Smooth muscle cell (in vitro differentiated cells): ENCODE data around the gene CYB5D1. TPM values are rescaled to one million over a fixed set of nuclear protein-coding genes. Genes with fewer than 3 reads are reported as not detected.

Experiments used
- DNase-seq: peaks from one replicate; lab custom pipeline; 2025; ENCODE audit not compliant: unreplicated experiment; lab: John Stamatoyannopoulos, UW
- H2AFZ ChIP-seq: fragments of 200-600 bp; sonication (generic); 2 replicates; pipeline ENCODE4 v1.6.0; 2016; ENCODE audit warnings: antibody characterized with exemption, low read depth, mild to moderate bottlenecking
- H3F3A ChIP-seq: fragments of 200-600 bp; sonication (generic); 2 replicates; pipeline ENCODE4 v1.6.0; 2017; ENCODE audit warnings: antibody characterized with exemption, low read depth
- H3K27ac ChIP-seq: fragments of 200-600 bp; sonication (generic); 2 replicates; pipeline ENCODE4 v1.5.1; 2016; ENCODE audit warnings: low read depth, mild to moderate bottlenecking
- H3K27me3 ChIP-seq: fragments of 200-600 bp; sonication (generic); 2 replicates; pipeline ENCODE4 v1.6.1; 2016; ENCODE audit warnings: low read depth, mild to moderate bottlenecking
- H3K36me3 ChIP-seq: fragments of 200-600 bp; sonication (generic); 2 replicates; pipeline ENCODE4 v1.5.1; 2016; ENCODE audit warnings: low read depth
- H3K4me1 ChIP-seq: fragments of 200-600 bp; sonication (generic); 2 replicates; pipeline ENCODE4 v1.5.1; 2016; ENCODE audit warnings: low read depth
- H3K4me2 ChIP-seq: fragments of 200-600 bp; sonication (generic); 2 replicates; pipeline ENCODE4 v1.6.0; 2016; ENCODE audit warnings: mild to moderate bottlenecking
- H3K4me3 ChIP-seq: fragments of 200-600 bp; sonication (generic); 2 replicates; pipeline ENCODE4 v1.5.1; 2016; ENCODE audit warnings: mild to moderate bottlenecking
- H3K79me2 ChIP-seq: fragments of 200-600 bp; sonication (generic); 2 replicates; pipeline ENCODE4 v1.6.0; 2016; ENCODE audit warnings: low read depth, mild to moderate bottlenecking
- H3K9ac ChIP-seq: fragments of 200-600 bp; sonication (generic); 2 replicates; pipeline ENCODE4 v1.6.0; 2016; ENCODE audit warnings: low read depth
- H3K9me3 ChIP-seq: fragments of 200-600 bp; sonication (generic); replicated peaks from 2 replicates; pipeline ENCODE4 v1.5.1; 2016; ENCODE audit warnings: low read depth
- H4K20me1 ChIP-seq: fragments of 200-600 bp; sonication (generic); 2 replicates; pipeline ENCODE4 v1.6.0; 2016; ENCODE audit warnings: low read depth
- WGBS: methylation state at CpG from one replicate; pipeline ENCODE4 v1.1.7; 2016; ENCODE audit warnings: low lambda C conversion rate; 5-methylcytosine and 5-hydroxymethylcytosine counted together
- polyA plus RNA-seq: library from polyadenylated mRNA; unstranded; fragments of >200 nt; fragmentation: Nextera tagmentation; extraction: Ambion mirVana; gene quantifications from 2 replicates; pipeline ENCODE4 v1.2.1, GENCODE V29; 2016
- total RNA-seq: library from RNA; depleted of rRNA; stranded (reverse); fragments of >200 nt; gene quantifications from 2 replicates; pipeline ENCODE4 v1.2.3, GENCODE V29; 2014
- TF ChIP-seq, protein P1 (sequence below): fragments of 200-600 bp; sonication (generic); IDR thresholded peaks from 2 replicates; pipeline ENCODE4 v1.5.1; 2017; ENCODE audit warnings: borderline replicate concordance, mild to moderate bottlenecking, antibody characterized with exemption; ENCODE audit not compliant: insufficient read depth, poor library complexity, severe bottlenecking

The CYB5D1 gene
- total and polyA plus RNA-seq, 2 experiments from 2014 or later: 6.6 to 9.3 TPM

DNA sequence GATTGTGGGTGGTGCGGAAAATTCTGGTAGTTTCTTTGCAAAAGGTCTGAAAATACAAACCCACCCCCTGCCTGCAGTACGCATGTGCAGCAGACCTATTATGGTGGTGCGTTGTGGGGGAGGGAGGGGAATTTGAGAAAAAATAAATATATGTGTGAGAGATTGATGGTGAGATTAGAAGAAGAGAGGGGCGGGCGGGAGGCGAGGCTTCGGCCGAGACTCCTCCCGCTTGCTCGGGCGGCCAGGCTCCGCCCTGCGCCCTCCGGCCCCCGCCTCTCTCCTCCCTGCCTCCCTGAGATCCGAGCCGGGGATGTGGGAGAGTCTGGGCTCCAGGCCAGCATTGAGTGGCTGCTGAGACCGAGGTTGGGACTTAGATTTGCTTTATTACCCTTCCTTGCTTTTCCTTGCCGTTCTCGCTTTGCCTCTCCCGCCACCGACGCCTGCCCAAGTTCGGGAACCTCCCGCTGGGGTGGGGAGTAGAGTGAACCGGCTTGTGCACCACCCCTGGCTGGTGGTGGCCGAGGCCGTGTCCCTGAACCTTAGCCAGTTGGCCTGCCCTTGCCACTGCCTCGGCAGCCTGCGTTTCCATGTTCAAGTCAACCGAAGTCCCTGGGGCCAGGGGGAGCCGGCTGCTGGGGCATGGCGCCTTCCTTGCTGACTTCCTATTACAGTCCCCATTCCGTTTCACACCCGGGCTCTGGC lies 29.8 kb downstream of the CYB5D1 start:
- Histone ChIP-seq H3K4me1 (peaks cover 51% of the 10 kb centered on the region), H3K4me2 (peak overlapping the region; percentile 100), H3K9me3 (no peaks in the 10 kb centered on the region), H4K20me1 (no peaks in the 10 kb centered on the region), H3K36me3 (no peaks in the 10 kb centered on the region), H3K4me3 (peak overlapping the region; percentile 87), H3K79me2 (peaks cover 15% of the 10 kb centered on the region), H3K27ac (peak overlapping the region; percentile 88), H3K9ac (peak overlapping the region; percentile 60), H3K27me3 (no peaks in the 10 kb centered on the region), H2AFZ (peak overlapping the region; percentile 42), H3F3A (peaks cover 17% of the 10 kb centered on the region)
- WGBS: under 1% methylated on average over 29 of the region's 35 CpGs
- peak; percentile 76 for DNase-seq
- TF ChIP-seq, protein P1, sequence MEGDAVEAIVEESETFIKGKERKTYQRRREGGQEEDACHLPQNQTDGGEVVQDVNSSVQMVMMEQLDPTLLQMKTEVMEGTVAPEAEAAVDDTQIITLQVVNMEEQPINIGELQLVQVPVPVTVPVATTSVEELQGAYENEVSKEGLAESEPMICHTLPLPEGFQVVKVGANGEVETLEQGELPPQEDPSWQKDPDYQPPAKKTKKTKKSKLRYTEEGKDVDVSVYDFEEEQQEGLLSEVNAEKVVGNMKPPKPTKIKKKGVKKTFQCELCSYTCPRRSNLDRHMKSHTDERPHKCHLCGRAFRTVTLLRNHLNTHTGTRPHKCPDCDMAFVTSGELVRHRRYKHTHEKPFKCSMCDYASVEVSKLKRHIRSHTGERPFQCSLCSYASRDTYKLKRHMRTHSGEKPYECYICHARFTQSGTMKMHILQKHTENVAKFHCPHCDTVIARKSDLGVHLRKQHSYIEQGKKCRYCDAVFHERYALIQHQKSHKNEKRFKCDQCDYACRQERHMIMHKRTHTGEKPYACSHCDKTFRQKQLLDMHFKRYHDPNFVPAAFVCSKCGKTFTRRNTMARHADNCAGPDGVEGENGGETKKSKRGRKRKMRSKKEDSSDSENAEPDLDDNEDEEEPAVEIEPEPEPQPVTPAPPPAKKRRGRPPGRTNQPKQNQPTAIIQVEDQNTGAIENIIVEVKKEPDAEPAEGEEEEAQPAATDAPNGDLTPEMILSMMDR: no peak

DNA sequence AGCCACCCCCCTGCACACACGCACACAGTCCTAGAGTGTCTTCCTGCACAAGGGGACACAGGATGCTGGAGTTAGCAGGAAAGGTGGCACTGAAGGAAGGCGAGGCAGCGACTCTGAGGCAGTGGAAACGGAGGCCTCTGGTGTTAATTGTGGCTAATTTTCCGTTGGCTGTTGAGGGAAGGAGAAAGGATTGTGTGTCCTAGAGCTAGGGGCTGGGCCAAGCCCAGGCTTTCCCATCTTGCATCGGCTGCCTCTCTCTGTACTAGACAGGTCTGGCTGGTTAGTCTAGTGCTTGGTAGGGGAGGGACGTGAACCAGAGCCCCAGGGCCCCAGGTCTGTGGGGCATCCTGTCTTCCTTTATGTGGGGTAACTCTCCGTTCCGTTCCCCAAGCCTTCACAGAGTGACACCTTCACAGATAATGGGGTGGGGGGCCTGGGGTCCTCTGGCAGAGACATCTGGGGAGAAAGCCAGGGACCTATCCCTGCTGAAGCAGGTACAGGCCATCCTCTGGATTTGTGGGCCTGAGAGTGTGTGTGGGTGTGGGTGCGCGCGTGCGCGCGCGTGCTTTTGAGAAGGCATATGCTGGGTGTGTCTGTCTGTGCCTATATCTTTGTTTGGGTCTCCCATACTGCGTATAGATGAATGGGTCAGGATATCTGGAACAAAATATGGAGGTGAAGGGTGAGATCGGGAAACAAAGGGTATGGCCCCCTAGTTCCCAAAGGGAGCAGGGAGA lies 30.5 kb downstream of the CYB5D1 start, which contains the start of gene CHD3:
Gene CHD3, plus strand, starts transcription at position 606 of the 737 bp plus-strand sequence. CDS start 212 bp downstream, outside the sequence.
- Histone ChIP-seq H2AFZ (peak within 1 kb of the TSS; percentile 42), H3K27ac (peak within 1 kb of the TSS; percentile 88), H3K4me3 (peak within 1 kb of the TSS; percentile 87), H3K9me3 (no peaks in the 10 kb centered on the region), H4K20me1 (no peaks in the 10 kb centered on the region), H3K36me3 (no peaks in the 10 kb centered on the region), H3K4me2 (peak within 1 kb of the TSS; percentile 100), H3K27me3 (no peaks in the 10 kb centered on the region), H3K4me1 (peaks cover 49% of the 10 kb centered on the region), H3F3A (peaks cover 17% of the 10 kb centered on the region), H3K79me2 (peaks cover 15% of the 10 kb centered on the region), H3K9ac (peak within 1 kb of the TSS; percentile 60)
- 52% methylated on average over 18 of the region's 18 CpGs for WGBS
- TF ChIP-seq, protein P1: no peak
- DNase-seq: no peak

DNA sequence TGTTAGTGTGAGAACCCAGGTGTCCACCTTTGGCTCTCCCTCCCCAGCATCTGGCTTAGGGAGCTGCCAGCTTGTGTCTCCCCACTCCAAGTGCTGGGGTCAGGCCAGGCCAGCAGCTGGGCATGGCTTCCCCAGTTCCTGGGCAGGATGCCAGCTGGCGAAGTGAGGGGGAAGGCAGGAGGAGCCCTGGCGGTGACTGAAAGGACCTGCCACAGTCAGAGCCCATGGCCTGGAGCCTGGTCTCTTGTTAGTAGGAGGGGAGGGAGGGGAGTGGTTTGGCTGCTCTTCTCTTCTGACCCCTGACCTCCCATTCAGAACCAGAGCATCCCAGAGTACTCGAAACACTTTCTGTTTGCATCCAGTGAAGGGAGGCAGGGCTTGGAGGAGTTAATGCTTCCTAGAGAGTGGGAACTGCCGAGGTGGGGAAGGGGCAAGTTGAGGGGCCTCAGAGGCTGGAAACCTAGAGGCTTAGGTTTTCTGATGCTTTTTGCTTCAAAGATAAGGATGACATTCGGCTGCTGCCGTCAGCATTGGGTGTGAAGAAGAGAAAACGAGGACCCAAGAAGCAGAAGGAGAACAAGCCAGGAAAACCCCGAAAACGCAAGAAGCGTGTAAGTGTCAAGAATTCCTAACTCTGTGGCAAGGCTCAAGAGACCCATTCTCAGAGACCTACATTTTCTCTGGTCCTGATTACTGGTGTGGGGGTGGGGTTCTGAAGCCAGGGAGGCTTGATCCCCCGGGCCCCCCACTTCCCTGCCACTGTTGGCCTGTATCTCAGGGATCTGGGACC lies 31.6 kb downstream of the CYB5D1 start:
- H3K4me1 ChIP-seq: peaks cover 40% of the 10 kb centered on the region
- H3K27me3 ChIP-seq: no peaks in the 10 kb centered on the region
- H3K27ac ChIP-seq: peak overlapping the region; percentile 88
- no peaks in the 10 kb centered on the region for H3K36me3 ChIP-seq
- H3K9ac ChIP-seq: no peak overlapping the region
- WGBS: 69% methylated on average over 11 of the region's 11 CpGs
- TF ChIP-seq, protein P1: peak; percentile 27
- H4K20me1 ChIP-seq: no peaks in the 10 kb centered on the region
- peaks cover 17% of the 10 kb centered on the region for H3F3A ChIP-seq
- peaks cover 15% of the 10 kb centered on the region for H3K79me2 ChIP-seq
- no peaks in the 10 kb centered on the region for H3K9me3 ChIP-seq
- peak overlapping the region; percentile 87 for H3K4me3 ChIP-seq
- no peak overlapping the region for H2AFZ ChIP-seq
- peak overlapping the region; percentile 100 for H3K4me2 ChIP-seq
- peak; percentile 65 for DNase-seq
